ENCODE results near the gene MRC2.

The MRC2 gene

DNA sequence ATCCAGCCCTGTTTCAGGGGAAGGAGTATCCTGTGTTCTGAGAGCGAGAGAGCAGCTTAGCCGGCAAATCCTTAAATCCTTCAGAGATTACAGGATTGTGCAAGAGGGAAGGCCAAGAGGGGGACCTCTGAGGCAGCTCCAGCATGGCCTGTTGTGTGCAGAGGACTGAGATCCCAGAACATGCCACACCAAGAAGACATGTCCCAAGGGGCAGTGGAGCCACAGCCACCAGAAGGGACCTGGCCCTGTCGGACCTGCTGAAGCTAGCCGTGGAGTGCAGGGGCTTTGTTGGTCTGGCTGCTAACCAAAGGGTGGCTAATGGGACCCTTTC lies 1.6 kb upstream of the MRC2 start:
- Mint-ChIP-seq H3K9me3 (no peaks in the 10 kb centered on the region), H3K4me3 (peak overlapping the region in 1 of 2 donors; percentile 30), H3K27ac (no peak overlapping the region), H3K4me1 (peaks cover 47% of the 10 kb centered on the region), H3K27me3 (peaks cover 23% of the 10 kb centered on the region)
- DNase-seq: no peak
- ATAC-seq: no peak

GRCh38 chr17:62626719-62627218 lies 701 bp upstream of the MRC2 start:
- no peak for ATAC-seq
- Mint-ChIP-seq H3K27me3 (peaks cover 23% of the 10 kb centered on the region), H3K4me3 (peak overlapping the region; percentile 82 to 86), H3K27ac (no peak overlapping the region), H3K4me1 (peaks cover 47% of the 10 kb centered on the region), H3K9me3 (no peaks in the 10 kb centered on the region)
- DNase-seq: no peak

- Mint-ChIP-seq H3K9me3 (no peaks in the 10 kb centered on the region), H3K4me1 (peaks cover 47% of the 10 kb centered on the region), H3K27ac (peak overlapping the region; percentile 23 to 92), H3K27me3 (peaks cover 23% of the 10 kb centered on the region), H3K4me3 (peak overlapping the region; percentile 82 to 90)
- ATAC-seq: peak; percentile 62
- peak; percentile 30 to 61 for DNase-seq
Observed at GRCh38 chr17:62627904-62628633, 599 bp downstream of the MRC2 start.

DNA sequence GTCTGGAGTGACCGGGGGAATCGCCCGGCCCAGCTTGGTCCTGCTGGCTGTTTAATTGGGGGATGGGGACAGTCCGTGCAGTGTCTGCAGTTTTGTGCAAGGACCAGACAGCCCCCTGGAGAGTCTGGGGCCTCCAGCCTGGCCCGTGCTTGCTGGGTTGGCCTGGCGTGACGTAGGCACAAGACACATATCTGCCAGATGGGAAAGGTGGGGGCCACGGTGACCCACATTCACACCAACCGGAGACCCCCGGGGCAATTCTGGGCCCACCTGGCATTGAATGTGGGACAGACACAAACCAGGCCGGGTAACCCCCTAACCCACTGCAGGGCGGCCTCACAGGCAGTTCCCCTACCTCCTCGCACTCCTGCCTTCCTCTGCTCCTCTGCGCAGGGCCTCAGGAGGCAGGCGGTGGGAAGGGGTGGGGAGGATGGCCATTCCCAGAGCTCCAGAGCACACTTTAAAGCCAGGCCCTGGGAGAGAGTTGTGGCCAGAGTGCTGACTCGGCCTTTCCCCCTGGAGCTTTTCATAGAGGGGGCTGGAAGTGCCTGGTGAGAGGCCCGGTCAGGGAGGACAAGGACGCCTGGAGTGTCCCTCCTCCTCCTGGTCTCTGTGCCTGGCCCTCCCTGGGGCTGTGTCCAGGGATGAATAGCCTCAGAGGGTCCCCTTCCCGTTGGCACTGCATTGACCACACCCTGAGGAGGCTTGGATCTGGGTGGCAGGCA lies 1.5 kb downstream of the MRC2 start:
- peak overlapping the region; percentile 82 to 90 for H3K4me3 Mint-ChIP-seq
- peaks cover 23% of the 10 kb centered on the region for H3K27me3 Mint-ChIP-seq
- no peaks in the 10 kb centered on the region for H3K9me3 Mint-ChIP-seq
- H3K27ac Mint-ChIP-seq: peak overlapping the region in 1 of 2 donors; percentile 92
- DNase-seq: no peak
- peaks cover 47% of the 10 kb centered on the region for H3K4me1 Mint-ChIP-seq
- ATAC-seq: no peak

- H3K27ac Mint-ChIP-seq: peak overlapping the region in 1 of 2 donors; percentile 59
- DNase-seq: no peak
- no peak for ATAC-seq
- H3K4me3 Mint-ChIP-seq: peak overlapping the region in 1 of 2 donors; percentile 26
- H3K9me3 Mint-ChIP-seq: no peaks in the 10 kb centered on the region
- peaks cover 47% of the 10 kb centered on the region for H3K4me1 Mint-ChIP-seq
- H3K27me3 Mint-ChIP-seq: peaks cover 23% of the 10 kb centered on the region
Observed at GRCh38 chr17:62629556-62630364, 2.3 kb downstream of the MRC2 start.

GRCh38 chr17:62630365-62631085 lies 3.1 kb downstream of the MRC2 start:
- no peak overlapping the region for H3K4me3 Mint-ChIP-seq
- peak overlapping the region in 1 of 2 donors; percentile 13 for H3K27ac Mint-ChIP-seq
- H3K9me3 Mint-ChIP-seq: no peaks in the 10 kb centered on the region
- peaks cover 23% of the 10 kb centered on the region for H3K27me3 Mint-ChIP-seq
- ATAC-seq (no peak), DNase-seq (no peak)
- H3K4me1 Mint-ChIP-seq: peaks cover 42% of the 10 kb centered on the region

DNA sequence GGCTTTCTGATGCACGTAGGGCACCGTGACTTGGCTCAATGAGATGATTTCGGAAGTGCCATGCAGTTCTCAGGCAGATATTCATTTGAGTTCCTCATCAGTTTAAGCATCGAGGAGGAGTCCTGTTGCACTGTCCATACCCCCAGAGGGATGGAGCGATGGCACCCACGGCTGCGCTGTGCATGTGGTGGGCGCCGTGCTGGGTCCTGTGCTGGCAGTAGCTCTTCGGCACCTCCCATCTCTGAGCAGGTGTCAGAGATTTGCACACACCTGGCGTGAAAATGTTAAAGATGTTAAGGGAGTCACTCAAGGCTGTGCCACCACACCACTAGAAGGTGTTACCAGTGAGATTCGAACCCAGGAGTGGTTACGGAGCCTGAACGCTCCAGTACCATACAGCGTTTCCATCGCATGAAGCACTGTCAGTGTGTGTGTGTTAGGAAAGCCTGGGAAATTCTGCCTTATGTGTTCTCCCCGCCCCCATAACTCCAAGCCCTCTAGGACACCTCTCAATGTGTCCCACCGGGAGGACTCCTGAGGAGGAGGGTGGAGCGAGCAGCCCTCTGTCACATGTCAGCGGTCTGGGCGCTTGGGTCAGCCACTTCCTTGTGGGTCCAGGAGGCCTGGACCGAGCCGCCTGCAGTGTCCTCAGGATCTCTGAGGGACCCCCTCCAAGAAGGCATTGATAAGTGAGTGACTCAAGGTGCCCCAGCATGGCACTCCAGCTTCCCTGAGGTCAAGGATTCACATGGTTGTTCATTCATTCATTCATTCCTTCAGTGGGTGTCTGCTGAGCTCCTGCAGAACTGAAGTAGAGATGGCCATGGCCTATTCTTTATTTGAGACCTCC lies 3.8 kb downstream of the MRC2 start:
- no peak for ATAC-seq
- peaks cover 34% of the 10 kb centered on the region for H3K4me1 Mint-ChIP-seq
- H3K4me3 Mint-ChIP-seq: no peak overlapping the region
- no peak overlapping the region for H3K27ac Mint-ChIP-seq
- no peaks in the 10 kb centered on the region for H3K9me3 Mint-ChIP-seq
- peaks cover 20% of the 10 kb centered on the region for H3K27me3 Mint-ChIP-seq
- DNase-seq: no peak

- Mint-ChIP-seq H3K27ac (no peak overlapping the region), H3K9me3 (no peaks in the 10 kb centered on the region), H3K4me1 (peaks cover 25% of the 10 kb centered on the region), H3K27me3 (peaks cover 13% of the 10 kb centered on the region), H3K4me3 (no peak overlapping the region)
- no peak for DNase-seq
- no peak for ATAC-seq
Observed at GRCh38 chr17:62631936-62632924, 4.8 kb downstream of the MRC2 start.

- Mint-ChIP-seq H3K27ac (no peak overlapping the region), H3K27me3 (no peaks in the 10 kb centered on the region), H3K4me1 (peaks cover 4% of the 10 kb centered on the region), H3K4me3 (no peak overlapping the region), H3K9me3 (no peaks in the 10 kb centered on the region)
- ATAC-seq (no peak), DNase-seq (no peak)
Observed at GRCh38 chr17:62637809-62638208, 10.3 kb downstream of the MRC2 start.

DNA sequence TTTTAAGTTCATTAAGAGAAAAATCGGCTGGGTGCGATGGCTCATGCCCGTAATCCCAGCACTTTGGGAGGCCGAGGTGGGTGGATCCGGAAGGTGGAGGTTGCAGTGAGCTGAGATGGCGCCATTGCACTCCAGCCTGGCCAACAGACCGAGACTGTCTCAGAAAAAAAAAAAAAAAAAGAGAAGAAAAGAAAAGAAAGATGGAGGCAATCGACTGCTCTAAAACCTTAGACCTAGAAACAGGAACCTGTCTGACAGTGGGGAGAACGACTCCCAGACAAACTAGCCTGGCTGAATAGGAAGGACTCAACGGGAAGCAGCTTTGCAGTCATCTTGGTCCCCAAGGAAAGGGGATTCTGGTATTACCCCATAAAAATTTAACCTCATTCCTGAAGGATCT lies 13.7 kb downstream of the MRC2 start:
- Mint-ChIP-seq H3K4me3 (no peak overlapping the region), H3K27ac (no peak overlapping the region), H3K4me1 (peaks cover 11% of the 10 kb centered on the region), H3K27me3 (no peaks in the 10 kb centered on the region), H3K9me3 (no peaks in the 10 kb centered on the region)
- ATAC-seq (no peak), DNase-seq (no peak)

GRCh38 chr17:62641951-62642350 lies 14.5 kb downstream of the MRC2 start:
- H3K4me1 Mint-ChIP-seq: peaks cover 11% of the 10 kb centered on the region
- ATAC-seq (no peak), DNase-seq (no peak)
- H3K9me3 Mint-ChIP-seq: no peaks in the 10 kb centered on the region
- H3K27ac Mint-ChIP-seq: no peak overlapping the region
- no peak overlapping the region for H3K4me3 Mint-ChIP-seq
- no peaks in the 10 kb centered on the region for H3K27me3 Mint-ChIP-seq

- ATAC-seq (no peak), DNase-seq (no peak)
- no peaks in the 10 kb centered on the region for H3K27me3 Mint-ChIP-seq
- H3K4me3 Mint-ChIP-seq: no peak overlapping the region
- no peaks in the 10 kb centered on the region for H3K9me3 Mint-ChIP-seq
- H3K27ac Mint-ChIP-seq: no peak overlapping the region
- peaks cover 11% of the 10 kb centered on the region for H3K4me1 Mint-ChIP-seq
Observed at GRCh38 chr17:62643496-62643895, 16.0 kb downstream of the MRC2 start.

DNA sequence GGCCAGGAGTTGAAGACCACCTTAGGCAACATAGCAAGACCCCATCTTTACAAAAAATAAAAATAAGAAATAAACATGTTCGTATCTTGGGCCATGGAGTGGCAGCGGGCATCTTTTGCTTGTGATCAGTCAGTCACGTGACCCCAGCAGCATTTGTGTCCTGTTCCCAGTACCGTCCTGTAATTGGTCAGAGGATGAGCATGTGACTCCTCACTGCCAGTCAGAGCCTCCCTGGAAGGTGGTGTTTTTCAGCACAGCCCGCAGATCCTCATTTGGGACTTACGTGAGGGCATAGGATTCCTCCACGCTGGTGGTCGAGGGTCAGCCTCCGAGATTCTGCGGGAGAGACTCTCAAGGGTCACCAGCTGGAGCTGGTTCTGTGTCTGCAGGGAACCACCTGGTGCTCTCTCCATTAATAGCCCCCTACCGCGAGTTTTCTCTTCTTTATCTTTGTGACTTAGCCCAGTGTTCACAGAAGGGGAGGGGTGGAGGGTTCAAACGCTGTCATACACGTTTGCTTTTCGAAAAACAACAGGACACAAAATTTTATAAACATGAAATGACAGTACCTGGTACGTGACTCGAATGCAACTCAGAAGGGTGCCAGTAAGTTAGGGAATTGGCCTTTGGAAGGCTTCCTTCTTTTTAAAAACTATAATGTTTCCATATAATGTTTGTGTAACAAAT lies 17.2 kb downstream of the MRC2 start:
- no peak overlapping the region for H3K27ac Mint-ChIP-seq
- H3K4me1 Mint-ChIP-seq: peaks cover 11% of the 10 kb centered on the region
- no peak overlapping the region for H3K4me3 Mint-ChIP-seq
- no peaks in the 10 kb centered on the region for H3K9me3 Mint-ChIP-seq
- no peaks in the 10 kb centered on the region for H3K27me3 Mint-ChIP-seq
- ATAC-seq (no peak), DNase-seq (no peak)
